Measurements from ENCODE around the gene MTURN.

- TF ChIP-seq SUZ12 (IDR thresholded peaks at IDR 0.05; ENCODE audit: unreplicated experiment) (no peak), POLR2A (IDR thresholded peaks at IDR 0.05; ENCODE audit: low read depth, low read length) (no peak), BHLHE40 (IDR thresholded peaks at IDR 0.05; ENCODE audit: borderline replicate concordance in 1 of 2, low read depth in 2 of 2, low read length in 1 of 2) (no peak), CTCF (IDR thresholded peaks at IDR 0.05 in 2 of 3, conservative IDR thresholded peaks at IDR 0.05 in 1 of 3; ENCODE audit: control insufficient read depth in 2 of 3, extremely low read depth in 1 of 3, insufficient read depth in 1 of 3, low read depth in 3 of 3, low read length in 3 of 3) (no peak), SIN3A (IDR thresholded peaks at IDR 0.05; ENCODE audit: low read depth, low read length) (no peak), NFXL1 (IDR thresholded peaks at IDR 0.05; ENCODE audit: borderline replicate concordance) (no peak), SP1 (IDR thresholded peaks at IDR 0.05; ENCODE audit: low read depth, low read length) (no peak), TAF1 (IDR thresholded peaks at IDR 0.05; ENCODE audit: borderline replicate concordance, low read depth, low read length) (no peak), RELA (IDR thresholded peaks at IDR 0.05; ENCODE audit: borderline replicate concordance, partially characterized antibody) (no peak), EZH2 (IDR thresholded peaks at IDR 0.05; ENCODE audit: borderline replicate concordance, control insufficient read depth, low read depth, low read length) (no peak), NFYA (IDR thresholded peaks at IDR 0.05; ENCODE audit: borderline replicate concordance, low read depth, low read length) (no peak)
Observed at GRCh38 chr7:30173058-30173897, 38.5 kb downstream of the MTURN start.

Data from GM12878 (cell line).